SK-N-DZ (cell line): ENCODE data around the gene TUBA3D. TPM values are rescaled to one million over a fixed set of nuclear protein-coding genes. Genes with fewer than 3 reads are reported as not detected.
"Not testable (repeated sequence)": the region's sequence is repeated elsewhere in the genome, so short reads cannot be mapped to it uniquely, and the experiment has no call there.

ENCODE experiments used
- DNase-seq: peaks from one replicate; pipeline ENCODE4 v3.0.0-alpha.2; 2015; ENCODE audit warnings: low spot score
- polyA plus RNA-seq, 2 experiments: library from polyadenylated mRNA; depleted of rRNA; stranded (reverse); fragments of >200 nt; gene quantifications; 2 replicates each; pipeline ENCODE4 v1.2.3, GENCODE V29; 2014

The TUBA3D gene
- not detected in 2 replicates for polyA plus RNA-seq (2014; cell fraction: cytosol; rRNA removed)
- polyA plus RNA-seq (2014; cell fraction: nucleus; rRNA removed): not detected in 2 replicates

DNA sequence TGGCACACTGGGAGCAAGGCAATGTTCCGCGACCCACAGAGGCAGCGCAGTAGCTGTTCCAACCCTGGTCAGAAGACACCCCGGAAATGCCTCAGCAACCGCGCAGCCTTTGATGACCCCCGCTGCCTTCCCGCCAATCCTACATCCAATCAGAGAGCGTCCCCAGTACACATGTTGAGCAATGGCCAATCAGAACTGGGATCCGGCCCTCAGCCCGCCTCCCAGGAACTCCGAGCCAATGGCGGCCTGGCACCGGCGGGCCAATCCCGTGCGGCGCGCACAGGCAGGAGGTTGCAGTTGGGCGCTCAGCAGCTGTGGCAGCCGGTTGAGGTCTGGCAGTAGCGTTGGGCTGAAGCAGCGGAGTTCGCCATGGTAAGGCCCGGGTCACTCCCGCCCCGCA lies at the start of gene TUBA3D:
TSS of gene TUBA3D (plus strand) at position 289 of the 400 bp plus-strand sequence. CDS start at position 370, 81 bp downstream.
- DNase-seq: no peak

GRCh38 chr2:131426727-131427126 lies 49.2 kb upstream of the TUBA3D start:
- DNase-seq: no peak

- DNase-seq: no peak
Measured at GRCh38 chr2:131431336-131431735, 44.6 kb upstream of the TUBA3D start.

DNA sequence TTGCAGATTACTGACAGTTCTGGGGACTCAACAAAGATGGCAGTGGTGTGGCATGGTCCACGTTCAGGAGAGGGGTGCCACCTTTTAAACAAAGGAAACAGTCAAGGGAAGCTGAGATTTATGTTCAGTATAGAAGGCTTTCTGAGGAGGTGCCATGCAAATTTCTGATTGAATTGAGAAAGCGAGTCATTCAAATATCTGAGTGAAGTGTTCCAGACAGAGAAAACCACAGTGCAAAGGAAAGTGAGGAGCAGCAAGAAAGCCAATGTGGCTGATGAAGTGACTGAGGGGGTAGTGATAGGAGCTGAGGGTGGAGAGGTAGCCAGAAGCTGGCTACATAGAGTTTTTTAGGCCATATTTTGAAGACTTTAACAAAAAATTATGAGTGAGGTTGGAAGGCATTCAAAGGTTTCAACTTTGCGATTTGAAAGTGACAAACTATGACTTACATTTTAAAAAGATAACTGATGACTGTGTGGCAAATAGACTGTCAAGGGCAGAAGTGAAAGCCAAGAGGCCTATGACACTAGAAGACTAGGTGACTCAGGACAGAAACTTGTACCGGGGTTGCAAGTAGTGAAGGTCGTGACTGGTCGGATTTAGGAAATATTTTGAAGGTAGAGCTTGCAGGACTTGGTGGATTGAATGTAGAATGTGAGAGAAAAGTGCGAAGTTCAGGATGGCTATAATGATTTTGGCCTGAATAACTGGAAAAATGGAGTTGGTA lies 35.0 kb upstream of the TUBA3D start:
- not testable (repeated sequence) for DNase-seq

- not testable (repeated sequence) for DNase-seq
Measured at GRCh38 chr2:131444736-131445514, 31.0 kb upstream of the TUBA3D start.

DNA sequence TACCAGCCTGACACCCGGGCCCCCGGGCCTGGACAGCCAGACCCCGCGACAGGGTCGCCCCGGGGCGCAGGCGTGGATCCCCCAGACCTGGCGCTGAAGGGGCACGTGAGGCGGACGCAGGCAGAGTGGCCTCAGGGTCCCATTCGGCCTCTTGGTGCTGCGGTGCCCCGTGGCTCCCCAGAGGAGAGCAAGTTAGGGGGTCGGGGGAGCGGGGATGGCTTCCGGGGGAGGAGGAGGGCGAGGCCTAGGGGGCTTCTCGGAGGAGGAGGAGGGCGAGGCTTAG lies 30.5 kb upstream of the TUBA3D start:
- DNase-seq: not testable (repeated sequence)

DNA sequence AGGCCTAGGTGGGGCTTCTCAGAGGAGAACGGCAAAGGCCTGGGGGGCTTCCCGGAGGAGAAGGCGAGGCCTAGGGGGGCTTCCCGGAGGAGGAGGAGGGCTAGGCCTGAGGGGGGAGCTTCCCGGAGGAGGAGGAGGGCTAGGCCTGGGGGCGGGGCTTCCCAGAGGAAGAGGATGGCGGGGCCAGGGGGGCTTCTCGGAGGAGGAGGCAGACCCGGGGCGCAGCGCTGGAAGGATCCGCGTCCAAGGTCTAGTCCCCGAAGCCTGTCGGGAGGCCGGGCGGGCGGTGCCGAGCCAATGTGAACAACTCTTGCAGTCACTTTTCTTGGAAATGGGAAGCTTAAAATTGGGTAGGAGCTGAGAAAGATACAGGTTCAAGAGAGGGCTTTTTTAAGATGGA lies 30.0 kb upstream of the TUBA3D start:
- no peak for DNase-seq

DNA sequence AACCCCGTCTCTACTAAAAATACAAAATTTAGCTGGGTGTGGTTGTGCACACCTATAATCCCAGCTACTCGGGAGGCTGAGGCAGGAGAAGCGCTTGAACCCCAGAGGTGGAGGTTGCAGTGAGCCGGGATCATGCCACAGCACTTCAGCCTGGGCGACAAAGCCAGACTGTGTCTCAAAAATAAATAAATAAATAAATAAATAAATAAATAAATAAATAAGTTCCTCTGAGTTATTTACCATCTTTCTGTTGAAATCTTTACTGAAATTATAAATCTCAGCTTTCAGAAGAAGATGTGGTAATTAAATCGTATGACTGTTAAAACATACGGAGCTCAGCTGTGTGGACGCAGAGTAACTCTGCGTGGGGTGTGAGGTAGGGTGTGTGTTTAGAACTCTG lies 27.9 kb upstream of the TUBA3D start:
- not testable (repeated sequence) for DNase-seq

- not testable (repeated sequence) for DNase-seq
Measured at GRCh38 chr2:131451265-131451949, 24.5 kb upstream of the TUBA3D start.

DNA sequence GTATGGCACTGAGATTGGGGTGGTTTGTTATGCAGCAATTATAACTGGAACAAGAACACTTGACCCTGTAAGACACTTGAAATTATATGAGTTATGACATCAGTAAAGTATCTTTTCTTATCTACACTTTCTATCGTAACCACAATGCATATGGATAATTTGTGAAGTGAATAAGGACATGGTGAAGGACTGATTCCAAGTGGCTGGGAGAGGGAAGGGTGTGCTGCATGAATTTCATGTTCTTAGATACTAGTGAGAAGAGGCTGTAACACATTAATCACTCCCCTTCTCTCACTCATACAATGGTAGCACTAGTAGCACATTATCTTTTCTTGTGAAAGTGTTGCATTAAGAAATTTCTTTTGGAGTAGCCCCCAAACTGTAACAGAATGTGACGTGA lies 21.0 kb upstream of the TUBA3D start:
- not testable (repeated sequence) for DNase-seq

GRCh38 chr2:131467722-131468121 lies 8.2 kb upstream of the TUBA3D start:
- DNase-seq: not testable (repeated sequence)

DNA sequence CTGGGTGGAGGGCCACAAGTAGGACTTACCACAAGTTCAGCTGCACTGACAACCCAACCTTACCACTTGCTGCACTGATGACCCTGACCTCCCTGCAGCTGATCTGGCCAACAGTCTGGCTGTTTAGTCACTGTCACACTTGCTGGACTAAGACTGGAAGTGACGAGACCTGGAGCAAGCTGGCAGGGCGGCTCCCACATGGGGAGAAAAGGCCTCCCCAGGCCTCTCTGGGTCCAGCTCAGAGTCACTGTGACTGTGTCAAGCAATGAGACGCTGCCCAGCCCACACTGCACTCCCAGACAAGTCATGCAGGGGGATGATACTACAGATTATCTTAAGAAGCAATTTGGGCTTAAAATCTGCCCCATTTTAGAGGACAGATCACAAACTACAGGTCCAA lies 5.0 kb upstream of the TUBA3D start:
- DNase-seq: not testable (repeated sequence)

DNA sequence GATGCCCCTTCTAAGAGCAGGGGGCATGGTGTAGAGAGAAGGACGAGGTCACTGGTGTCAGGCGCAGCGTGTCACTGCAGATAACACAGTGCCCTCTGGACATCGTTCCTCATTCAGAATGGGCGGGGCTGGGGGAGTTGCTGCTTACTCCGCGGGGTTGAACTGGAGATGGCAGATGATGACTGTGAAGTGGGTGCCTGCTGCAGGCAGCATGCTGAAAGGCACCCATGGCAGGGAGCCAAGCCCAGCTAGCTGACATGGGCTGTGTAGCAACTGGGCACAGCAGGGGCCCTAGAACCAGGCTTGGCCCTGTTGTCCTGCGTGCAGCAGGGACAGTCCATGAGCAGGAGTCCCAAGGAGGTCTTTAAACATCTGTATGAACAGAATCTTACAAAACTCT lies 4.3 kb upstream of the TUBA3D start:
- not testable (repeated sequence) for DNase-seq

DNA sequence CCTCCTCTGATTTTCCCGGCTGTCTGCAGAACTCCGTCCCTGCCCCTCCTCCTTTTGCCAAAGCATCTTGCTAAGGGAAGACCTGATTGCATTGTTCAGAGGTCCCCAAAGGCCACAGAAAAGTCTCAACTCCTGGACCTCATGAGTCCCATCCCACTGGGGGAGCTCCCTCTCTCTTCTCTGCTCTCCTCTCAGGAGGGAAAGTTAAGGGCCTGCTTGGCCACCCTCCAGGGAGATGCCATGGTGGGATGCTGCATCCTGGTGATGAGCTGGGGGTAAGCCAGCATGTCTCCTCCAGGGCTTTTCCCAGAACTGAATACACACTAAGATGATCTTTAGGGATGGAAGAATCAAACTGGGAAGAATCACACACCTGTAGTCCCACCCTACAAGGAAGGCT lies 2.7 kb upstream of the TUBA3D start:
- DNase-seq: not testable (repeated sequence)

DNA sequence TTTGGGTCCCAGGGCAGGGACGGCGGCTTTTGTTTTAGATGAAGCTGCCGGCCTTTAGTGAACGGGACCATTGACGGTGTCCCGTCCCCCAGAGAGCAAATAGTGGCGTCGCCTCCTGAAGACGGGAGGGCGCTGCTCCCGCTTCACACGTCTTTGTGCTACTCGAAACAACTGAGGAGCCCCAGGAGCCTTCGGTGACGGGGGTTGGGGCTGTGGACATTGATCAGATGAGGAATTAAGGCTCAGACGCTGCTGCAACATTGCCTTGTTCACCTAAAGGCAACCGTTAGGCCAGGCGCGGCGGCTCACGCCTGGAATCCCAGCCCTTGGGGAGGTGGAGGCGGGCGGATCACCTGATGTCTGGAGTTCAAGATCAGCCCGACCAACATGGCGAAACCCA lies 444 bp downstream of the TUBA3D start:
- not testable (repeated sequence) for DNase-seq

DNA sequence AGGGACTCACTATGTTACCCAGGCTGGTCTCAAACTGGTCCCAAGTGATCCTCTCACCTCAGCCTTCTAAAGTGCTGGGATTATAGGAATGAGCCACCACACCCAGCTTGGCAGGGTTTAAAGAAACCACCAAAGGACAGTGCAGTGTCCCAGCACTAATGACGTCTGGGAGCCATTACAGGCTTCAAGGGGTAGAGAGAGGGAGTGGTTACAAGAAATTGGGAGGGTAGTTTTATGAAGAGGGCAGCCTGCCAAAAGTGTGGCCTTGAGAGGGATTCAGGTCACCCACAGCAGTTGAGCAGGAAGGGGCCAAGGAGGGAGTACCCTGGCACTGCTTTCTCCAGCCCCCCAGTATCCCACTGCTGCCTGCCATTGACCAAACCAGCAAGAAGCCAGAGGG lies 1.3 kb downstream of the TUBA3D start:
- not testable (repeated sequence) for DNase-seq

DNA sequence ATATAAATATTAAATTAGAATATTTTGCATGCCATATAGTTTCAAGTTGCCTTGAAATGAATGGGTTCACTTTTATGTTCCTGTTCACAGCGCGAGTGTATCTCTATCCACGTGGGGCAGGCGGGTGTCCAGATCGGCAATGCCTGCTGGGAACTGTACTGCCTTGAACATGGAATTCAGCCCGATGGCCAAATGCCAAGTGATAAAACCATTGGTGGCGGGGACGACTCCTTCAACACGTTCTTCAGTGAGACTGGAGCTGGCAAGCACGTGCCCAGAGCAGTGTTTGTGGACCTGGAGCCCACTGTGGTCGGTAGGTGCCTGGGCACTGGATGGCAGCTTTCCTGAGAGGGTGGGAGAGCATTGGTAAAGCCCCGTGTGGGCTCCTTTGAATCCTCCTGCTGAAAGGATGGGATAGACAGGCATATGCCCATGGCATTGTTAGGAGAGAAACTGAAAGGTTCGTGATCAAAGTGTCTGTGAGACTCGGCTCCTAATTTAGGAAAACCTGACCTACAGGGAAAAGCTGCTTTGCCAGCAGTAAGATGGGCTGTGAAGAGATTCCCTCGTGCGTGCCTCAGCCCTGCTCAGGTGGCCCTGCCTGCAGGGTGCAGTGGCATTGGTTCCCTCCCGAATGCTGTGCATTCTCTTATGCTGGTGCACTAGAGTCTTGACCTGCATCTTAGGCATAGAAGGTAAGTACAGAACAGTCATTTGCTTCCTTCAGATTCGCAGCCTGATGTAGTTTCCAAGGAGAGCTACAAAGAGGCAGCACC lies 2.3 kb downstream of the TUBA3D start:
- DNase-seq: not testable (repeated sequence)

GRCh38 chr2:131478850-131479461 lies 3.0 kb downstream of the TUBA3D start:
- not testable (repeated sequence) for DNase-seq

DNA sequence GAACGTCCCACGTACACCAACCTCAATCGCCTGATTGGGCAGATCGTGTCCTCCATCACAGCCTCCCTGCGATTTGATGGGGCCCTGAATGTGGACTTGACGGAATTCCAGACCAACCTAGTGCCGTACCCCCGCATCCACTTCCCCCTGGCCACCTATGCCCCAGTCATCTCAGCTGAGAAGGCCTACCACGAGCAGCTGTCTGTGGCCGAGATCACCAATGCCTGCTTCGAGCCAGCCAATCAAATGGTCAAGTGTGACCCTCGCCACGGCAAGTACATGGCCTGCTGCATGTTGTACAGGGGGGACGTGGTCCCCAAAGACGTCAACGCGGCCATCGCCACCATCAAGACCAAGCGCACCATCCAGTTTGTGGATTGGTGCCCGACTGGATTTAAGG lies 4.4 kb downstream of the TUBA3D start:
- DNase-seq: not testable (repeated sequence)

DNA sequence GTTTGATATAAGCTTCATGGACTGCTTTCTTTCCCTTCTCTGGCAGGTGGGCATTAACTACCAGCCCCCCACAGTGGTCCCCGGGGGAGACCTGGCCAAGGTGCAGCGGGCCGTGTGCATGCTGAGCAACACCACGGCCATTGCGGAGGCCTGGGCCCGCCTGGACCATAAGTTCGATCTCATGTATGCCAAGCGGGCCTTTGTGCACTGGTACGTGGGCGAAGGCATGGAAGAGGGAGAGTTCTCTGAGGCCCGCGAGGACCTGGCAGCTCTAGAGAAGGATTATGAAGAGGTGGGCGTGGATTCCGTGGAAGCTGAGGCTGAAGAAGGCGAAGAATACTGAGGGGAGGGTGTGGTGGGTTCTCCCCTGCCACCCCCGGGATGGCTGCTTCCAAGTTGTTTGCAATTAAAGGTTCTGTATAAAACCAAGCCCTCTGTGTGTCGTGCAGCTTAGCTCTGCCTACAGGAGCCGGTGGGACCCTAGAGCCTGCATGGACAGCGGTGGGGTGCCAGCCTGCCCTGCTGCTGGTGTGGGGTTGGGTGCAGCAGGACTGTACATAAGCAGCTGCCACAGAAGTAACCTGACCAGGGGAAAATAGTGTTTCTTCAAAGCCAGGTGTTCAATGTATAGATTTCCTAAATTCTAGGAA lies 6.7 kb downstream of the TUBA3D start:
- not testable (repeated sequence) for DNase-seq
